ENCODE results near the gene THRA.

DNA sequence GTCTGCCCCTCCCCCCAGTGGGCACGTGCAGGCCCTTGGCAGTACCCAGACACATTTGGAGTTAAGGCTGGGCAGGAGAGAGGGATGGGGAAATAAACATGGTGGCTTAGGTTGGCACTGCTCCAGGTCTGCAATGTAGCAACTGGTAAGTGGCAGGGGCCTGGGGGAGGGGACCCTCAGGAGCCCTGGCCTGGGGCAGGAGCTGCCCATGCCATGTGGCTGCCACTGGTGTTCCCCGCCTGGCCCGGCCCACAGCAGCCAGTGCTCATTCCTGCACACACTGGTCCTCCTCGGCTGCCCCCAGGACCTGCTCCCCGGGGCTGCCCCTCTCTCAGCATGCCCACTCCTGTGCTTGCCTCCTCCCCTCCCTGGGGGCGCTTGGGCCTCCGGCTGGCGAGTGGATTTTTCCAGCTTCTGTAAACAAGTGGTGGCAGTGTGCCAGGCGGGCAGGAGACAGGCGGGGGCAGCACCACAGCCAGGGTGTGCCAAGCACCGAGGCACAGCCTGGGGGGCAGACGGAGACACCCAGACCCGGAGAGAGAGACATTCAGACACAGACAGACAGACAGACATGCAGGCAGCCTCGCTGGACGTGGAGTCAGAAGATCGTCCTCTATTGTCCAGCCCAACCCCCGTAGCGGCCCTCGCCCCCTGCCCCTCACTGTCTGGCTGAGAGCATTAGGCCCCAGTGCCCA lies 9.4 kb downstream of the THRA start:
- TF ChIP-seq, protein P1, sequence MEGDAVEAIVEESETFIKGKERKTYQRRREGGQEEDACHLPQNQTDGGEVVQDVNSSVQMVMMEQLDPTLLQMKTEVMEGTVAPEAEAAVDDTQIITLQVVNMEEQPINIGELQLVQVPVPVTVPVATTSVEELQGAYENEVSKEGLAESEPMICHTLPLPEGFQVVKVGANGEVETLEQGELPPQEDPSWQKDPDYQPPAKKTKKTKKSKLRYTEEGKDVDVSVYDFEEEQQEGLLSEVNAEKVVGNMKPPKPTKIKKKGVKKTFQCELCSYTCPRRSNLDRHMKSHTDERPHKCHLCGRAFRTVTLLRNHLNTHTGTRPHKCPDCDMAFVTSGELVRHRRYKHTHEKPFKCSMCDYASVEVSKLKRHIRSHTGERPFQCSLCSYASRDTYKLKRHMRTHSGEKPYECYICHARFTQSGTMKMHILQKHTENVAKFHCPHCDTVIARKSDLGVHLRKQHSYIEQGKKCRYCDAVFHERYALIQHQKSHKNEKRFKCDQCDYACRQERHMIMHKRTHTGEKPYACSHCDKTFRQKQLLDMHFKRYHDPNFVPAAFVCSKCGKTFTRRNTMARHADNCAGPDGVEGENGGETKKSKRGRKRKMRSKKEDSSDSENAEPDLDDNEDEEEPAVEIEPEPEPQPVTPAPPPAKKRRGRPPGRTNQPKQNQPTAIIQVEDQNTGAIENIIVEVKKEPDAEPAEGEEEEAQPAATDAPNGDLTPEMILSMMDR (IDR thresholded peaks at IDR 0.05) = no peak
- TF ChIP-seq FOXM1 (IDR thresholded peaks at IDR 0.05; ENCODE audit: low read depth) (no peak), GATA2 (CRISPR knock-in tag; IDR thresholded peaks at IDR 0.05) (peak; percentile 35; the same call in 1 of the 2 replicates), POLR2AphosphoS5 (IDR thresholded peaks at IDR 0.05; ENCODE audit: low read depth, low read length) (no peak), MEF2A (IDR thresholded peaks at IDR 0.05; ENCODE audit: borderline replicate concordance, low read depth) (no peak), MXI1 (IDR thresholded peaks at IDR 0.05; ENCODE audit: low read depth, low read length) (peak; percentile 60; the same call in 1 of the 2 replicates)

Measured in SK-N-SH (cell line).